Measurements from ENCODE around the gene TMEM212.

TMEM212 gene

DNA sequence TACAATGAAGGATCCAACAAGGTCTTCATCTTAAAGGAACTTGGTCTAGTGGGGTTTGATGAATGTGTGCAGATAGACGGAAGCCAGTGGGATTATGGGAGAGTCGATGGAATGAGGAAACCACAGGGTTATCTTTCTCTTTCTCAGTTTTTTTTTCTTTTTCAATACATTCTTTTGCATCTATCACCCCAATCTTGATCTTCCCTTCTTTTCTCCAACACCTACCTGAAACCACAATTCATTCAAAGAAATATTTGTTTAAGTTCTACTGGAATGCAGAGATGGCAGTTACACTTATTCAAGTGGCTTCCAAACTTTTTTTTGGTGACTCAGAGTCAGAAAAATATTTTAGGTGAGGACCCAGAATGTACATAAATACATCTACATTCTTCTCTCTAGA is 1.7 kb downstream of the TMEM212 start:
- H3K4me2 ChIP-seq (ENCODE audit: insufficient read depth, low read length, poor library complexity, severe bottlenecking), result no peak overlapping the region
- H3K36me3 ChIP-seq (replicated peaks in 1 of 2; ENCODE audit: control insufficient read depth in 2 of 2, insufficient read depth in 2 of 2, low read length in 2 of 2), result no peaks in the 10 kb centered on the region
- no peak overlapping the region for H3K14ac ChIP-seq (ENCODE audit: low read length)
- no peak overlapping the region for H4K8ac ChIP-seq (ENCODE audit: low read depth, low read length)
- no peaks in the 10 kb centered on the region for H3K27me3 ChIP-seq (ENCODE audit: control insufficient read depth in 3 of 3, insufficient read depth in 3 of 3, low read depth in 1 of 3, low read length in 3 of 3)
- no peak overlapping the region for H2AK5ac ChIP-seq (ENCODE audit: low read depth, low read length)
- no peak overlapping the region for H3K27ac ChIP-seq (replicated peaks; ENCODE audit: low read length)
- H2BK12ac ChIP-seq (ENCODE audit: low read length), result no peak overlapping the region
- H2BK120ac ChIP-seq (ENCODE audit: low read depth, low read length), result no peak overlapping the region
- no peak overlapping the region for H3K4me3 ChIP-seq (ENCODE audit: low read length in 2 of 2)
- no peak overlapping the region for H3K9ac ChIP-seq (ENCODE audit: low read depth, low read length, poor library complexity)
- no peak overlapping the region for H4K91ac ChIP-seq (ENCODE audit: low read depth, low read length, poor library complexity)
- no peaks in the 10 kb centered on the region for H3K79me1 ChIP-seq (ENCODE audit: low read depth, low read length)
- no peak overlapping the region for H2BK5ac ChIP-seq (ENCODE audit: low read length)
- H3K18ac ChIP-seq (ENCODE audit: low read length), result no peak overlapping the region
- no peak for DNase-seq (ENCODE audit: low spot score)
- H3K4me1 ChIP-seq (ENCODE audit: control insufficient read depth in 2 of 2, insufficient read depth in 1 of 2, low read depth in 1 of 2, low read length in 2 of 2), result peaks cover 3 to 26% of the 10 kb centered on the region in 2 donors
- H3K4ac ChIP-seq (ENCODE audit: low read length), result no peak overlapping the region
- WGBS, 2 donors (ENCODE audit: extremely low coverage in 2 of 2, insufficient read length in 2 of 2, insufficient replicate concordance in 1 of 2), result no CpG with 5 or more reads among the region's 2 CpGs
- H2AFZ ChIP-seq (ENCODE audit: low read length), result no peak overlapping the region
- H3K23ac ChIP-seq (ENCODE audit: low read depth, low read length, poor library complexity), result no peak overlapping the region
- H2BK15ac ChIP-seq (ENCODE audit: low read length), result no peak overlapping the region
- no peaks in the 10 kb centered on the region for H3K9me3 ChIP-seq (replicated peaks in 1 of 2; ENCODE audit: control insufficient read depth in 2 of 2, insufficient read depth in 1 of 2, low read depth in 1 of 2, low read length in 2 of 2)

DNA sequence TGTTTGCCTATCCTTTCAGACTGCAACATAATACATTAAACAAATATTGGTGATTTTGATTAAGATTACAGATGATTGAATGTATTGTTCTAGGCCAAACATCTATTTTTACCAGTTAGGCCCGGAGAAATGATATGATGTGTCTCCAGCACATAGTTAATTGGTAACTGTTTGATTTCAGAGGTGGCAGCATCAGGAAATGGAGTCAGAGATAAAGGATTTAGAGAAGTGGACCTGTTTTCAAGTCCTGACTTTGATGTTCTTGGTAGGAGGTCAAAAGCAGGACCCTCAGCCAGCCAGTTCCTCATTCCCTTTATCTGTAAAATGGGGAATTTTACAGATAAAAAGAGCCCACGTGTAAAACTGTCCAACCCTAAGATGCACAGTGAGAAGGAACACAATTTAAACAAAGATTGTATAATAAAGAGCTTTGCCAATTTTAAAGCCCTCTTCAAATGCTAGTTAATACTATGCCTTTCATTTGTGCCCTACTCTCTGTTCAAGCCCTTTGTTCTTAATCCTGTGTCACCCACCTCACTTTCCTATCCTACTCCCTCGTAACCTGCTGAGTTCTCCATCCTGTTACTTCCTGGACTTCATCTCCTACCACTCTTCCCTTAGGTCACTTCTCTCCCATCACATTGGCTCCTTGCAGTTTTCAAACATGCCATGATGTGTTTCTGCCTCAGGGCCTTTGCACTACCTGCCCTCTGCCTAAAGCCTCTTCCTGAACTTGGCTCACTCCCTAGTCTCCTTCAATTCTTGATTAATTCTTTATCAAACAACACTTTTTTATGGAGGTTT is 2.5 kb downstream of the TMEM212 start:
- no peak overlapping the region for H4K91ac ChIP-seq (ENCODE audit: low read depth, low read length, poor library complexity)
- H3K4me3 ChIP-seq (ENCODE audit: low read length in 2 of 2), result no peak overlapping the region
- H3K27ac ChIP-seq (replicated peaks; ENCODE audit: low read length), result no peak overlapping the region
- no CpG with 5 or more reads among the region's 3 CpGs for WGBS, 2 donors (ENCODE audit: extremely low coverage in 2 of 2, insufficient read length in 2 of 2, insufficient replicate concordance in 1 of 2)
- no peak overlapping the region for H2BK15ac ChIP-seq (ENCODE audit: low read length)
- H3K4me2 ChIP-seq (ENCODE audit: insufficient read depth, low read length, poor library complexity, severe bottlenecking), result no peak overlapping the region
- no peak overlapping the region for H3K18ac ChIP-seq (ENCODE audit: low read length)
- no peaks in the 10 kb centered on the region for H3K36me3 ChIP-seq (replicated peaks in 1 of 2; ENCODE audit: control insufficient read depth in 2 of 2, insufficient read depth in 2 of 2, low read length in 2 of 2)
- H3K27me3 ChIP-seq (ENCODE audit: control insufficient read depth in 3 of 3, insufficient read depth in 3 of 3, low read depth in 1 of 3, low read length in 3 of 3), result no peaks in the 10 kb centered on the region
- no peak overlapping the region for H2AFZ ChIP-seq (ENCODE audit: low read length)
- H2BK12ac ChIP-seq (ENCODE audit: low read length), result no peak overlapping the region
- no peaks in the 10 kb centered on the region for H3K79me1 ChIP-seq (ENCODE audit: low read depth, low read length)
- H3K9me3 ChIP-seq (replicated peaks in 1 of 2; ENCODE audit: control insufficient read depth in 2 of 2, insufficient read depth in 1 of 2, low read depth in 1 of 2, low read length in 2 of 2), result no peaks in the 10 kb centered on the region
- no peak overlapping the region for H2AK5ac ChIP-seq (ENCODE audit: low read depth, low read length)
- H3K9ac ChIP-seq (ENCODE audit: low read depth, low read length, poor library complexity), result no peak overlapping the region
- H3K23ac ChIP-seq (ENCODE audit: low read depth, low read length, poor library complexity), result no peak overlapping the region
- peaks cover 3 to 32% of the 10 kb centered on the region in 2 donors for H3K4me1 ChIP-seq (ENCODE audit: control insufficient read depth in 2 of 2, insufficient read depth in 1 of 2, low read depth in 1 of 2, low read length in 2 of 2)
- H2BK120ac ChIP-seq (ENCODE audit: low read depth, low read length), result no peak overlapping the region
- DNase-seq (ENCODE audit: low spot score), result no peak
- H4K8ac ChIP-seq (ENCODE audit: low read depth, low read length), result no peak overlapping the region
- H3K14ac ChIP-seq (ENCODE audit: low read length), result no peak overlapping the region
- H3K4ac ChIP-seq (ENCODE audit: low read length), result no peak overlapping the region
- no peak overlapping the region for H2BK5ac ChIP-seq (ENCODE audit: low read length)

DNA sequence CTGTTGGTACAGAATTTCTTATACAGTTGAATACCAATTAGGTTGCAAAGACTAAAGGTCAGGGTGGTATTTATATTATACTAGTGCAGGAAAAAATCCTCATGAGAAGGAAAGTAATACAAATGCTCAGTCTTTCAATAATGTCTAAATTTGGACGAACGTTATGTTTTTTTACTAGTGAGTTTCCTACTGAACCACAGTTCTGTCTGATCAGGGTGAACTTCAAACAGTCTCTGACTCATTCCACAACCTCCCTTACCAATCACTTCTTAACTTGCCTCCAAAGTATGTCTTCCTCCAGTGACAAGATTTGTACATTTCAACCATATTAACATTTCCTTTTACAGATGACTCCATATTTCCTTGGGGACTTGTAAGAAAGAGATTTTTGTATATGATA is 3.4 kb downstream of the TMEM212 start:
- Histone ChIP-seq H2BK120ac (ENCODE audit: low read depth, low read length) (no peak overlapping the region), H3K23ac (ENCODE audit: low read depth, low read length, poor library complexity) (no peak overlapping the region), H3K27me3 (ENCODE audit: control insufficient read depth in 3 of 3, insufficient read depth in 3 of 3, low read depth in 1 of 3, low read length in 3 of 3) (no peaks in the 10 kb centered on the region), H3K79me1 (ENCODE audit: low read depth, low read length) (no peaks in the 10 kb centered on the region), H3K9me3 (replicated peaks in 1 of 2; ENCODE audit: control insufficient read depth in 2 of 2, insufficient read depth in 1 of 2, low read depth in 1 of 2, low read length in 2 of 2) (no peaks in the 10 kb centered on the region), H3K18ac (ENCODE audit: low read length) (no peak overlapping the region), H2BK15ac (ENCODE audit: low read length) (no peak overlapping the region), H2AK5ac (ENCODE audit: low read depth, low read length) (no peak overlapping the region), H3K4ac (ENCODE audit: low read length) (no peak overlapping the region), H2AFZ (ENCODE audit: low read length) (no peak overlapping the region), H4K91ac (ENCODE audit: low read depth, low read length, poor library complexity) (no peak overlapping the region), H3K14ac (ENCODE audit: low read length) (no peak overlapping the region), H4K8ac (ENCODE audit: low read depth, low read length) (no peak overlapping the region), H3K4me1 (ENCODE audit: control insufficient read depth in 2 of 2, insufficient read depth in 1 of 2, low read depth in 1 of 2, low read length in 2 of 2) (peaks cover 3 to 32% of the 10 kb centered on the region in 2 donors), H3K4me2 (ENCODE audit: insufficient read depth, low read length, poor library complexity, severe bottlenecking) (no peak overlapping the region), H2BK5ac (ENCODE audit: low read length) (no peak overlapping the region), H3K9ac (ENCODE audit: low read depth, low read length, poor library complexity) (no peak overlapping the region), H2BK12ac (ENCODE audit: low read length) (no peak overlapping the region), H3K27ac (replicated peaks; ENCODE audit: low read length) (no peak overlapping the region), H3K4me3 (ENCODE audit: low read length in 2 of 2) (no peak overlapping the region), H3K36me3 (replicated peaks in 1 of 2; ENCODE audit: control insufficient read depth in 2 of 2, insufficient read depth in 2 of 2, low read length in 2 of 2) (no peaks in the 10 kb centered on the region)
- WGBS, 2 donors (ENCODE audit: extremely low coverage in 2 of 2, insufficient read length in 2 of 2, insufficient replicate concordance in 1 of 2), result no CpG with 5 or more reads among the region's 2 CpGs
- no peak for DNase-seq (ENCODE audit: low spot score)

DNA sequence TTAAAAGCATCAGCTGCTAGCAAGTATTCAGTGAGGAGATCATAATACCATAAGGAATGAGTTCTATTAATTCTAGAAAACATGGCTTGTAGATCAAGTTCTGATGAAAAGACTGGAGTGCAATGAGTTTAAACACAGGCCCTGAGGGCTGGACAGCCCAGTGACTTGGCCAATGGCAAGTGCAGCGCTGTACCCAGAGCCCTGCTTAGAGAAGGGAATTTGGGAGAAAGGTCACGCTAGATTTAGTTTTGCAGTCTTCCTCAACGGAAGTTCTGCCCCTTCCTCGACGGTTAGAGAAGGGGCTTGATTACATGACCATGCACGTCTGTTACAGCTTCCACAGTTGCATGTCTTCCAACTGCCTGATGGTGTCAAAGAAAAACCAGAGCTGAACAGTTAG is 4.0 kb downstream of the TMEM212 start:
- Histone ChIP-seq H3K14ac (ENCODE audit: low read length) (no peak overlapping the region), H2AK5ac (ENCODE audit: low read depth, low read length) (no peak overlapping the region), H3K27ac (replicated peaks; ENCODE audit: low read length) (no peak overlapping the region), H4K91ac (ENCODE audit: low read depth, low read length, poor library complexity) (no peak overlapping the region), H4K8ac (ENCODE audit: low read depth, low read length) (no peak overlapping the region), H2BK12ac (ENCODE audit: low read length) (no peak overlapping the region), H2BK15ac (ENCODE audit: low read length) (no peak overlapping the region), H3K4ac (ENCODE audit: low read length) (no peak overlapping the region), H3K23ac (ENCODE audit: low read depth, low read length, poor library complexity) (no peak overlapping the region), H3K36me3 (replicated peaks in 1 of 2; ENCODE audit: control insufficient read depth in 2 of 2, insufficient read depth in 2 of 2, low read length in 2 of 2) (no peaks in the 10 kb centered on the region), H3K27me3 (ENCODE audit: control insufficient read depth in 3 of 3, insufficient read depth in 3 of 3, low read depth in 1 of 3, low read length in 3 of 3) (no peaks in the 10 kb centered on the region), H3K18ac (ENCODE audit: low read length) (no peak overlapping the region), H3K4me3 (ENCODE audit: low read length in 2 of 2) (no peak overlapping the region), H2BK5ac (ENCODE audit: low read length) (no peak overlapping the region), H3K9me3 (replicated peaks in 1 of 2; ENCODE audit: control insufficient read depth in 2 of 2, insufficient read depth in 1 of 2, low read depth in 1 of 2, low read length in 2 of 2) (no peaks in the 10 kb centered on the region), H3K4me1 (ENCODE audit: control insufficient read depth in 2 of 2, insufficient read depth in 1 of 2, low read depth in 1 of 2, low read length in 2 of 2) (peaks cover 3 to 29% of the 10 kb centered on the region in 2 donors), H2BK120ac (ENCODE audit: low read depth, low read length) (no peak overlapping the region), H3K4me2 (ENCODE audit: insufficient read depth, low read length, poor library complexity, severe bottlenecking) (no peak overlapping the region), H2AFZ (ENCODE audit: low read length) (no peak overlapping the region), H3K9ac (ENCODE audit: low read depth, low read length, poor library complexity) (no peak overlapping the region), H3K79me1 (ENCODE audit: low read depth, low read length) (no peaks in the 10 kb centered on the region)
- no CpG with 5 or more reads among the region's 6 CpGs for WGBS, 2 donors (ENCODE audit: extremely low coverage in 2 of 2, insufficient read length in 2 of 2, insufficient replicate concordance in 1 of 2)
- no peak for DNase-seq (ENCODE audit: low spot score)

All from neuronal stem cell (in vitro differentiated cells).